GM18870 (cell line): ENCODE data around the gene ELMO3.

Source experiments
- ATAC-seq: cut with Tn5 transposase; IDR thresholded peaks from one replicate; pipeline ENCODE4 v1.9.1; 2021; ENCODE audit warnings: moderate library complexity; ENCODE audit not compliant: unreplicated experiment

The ELMO3 gene

DNA sequence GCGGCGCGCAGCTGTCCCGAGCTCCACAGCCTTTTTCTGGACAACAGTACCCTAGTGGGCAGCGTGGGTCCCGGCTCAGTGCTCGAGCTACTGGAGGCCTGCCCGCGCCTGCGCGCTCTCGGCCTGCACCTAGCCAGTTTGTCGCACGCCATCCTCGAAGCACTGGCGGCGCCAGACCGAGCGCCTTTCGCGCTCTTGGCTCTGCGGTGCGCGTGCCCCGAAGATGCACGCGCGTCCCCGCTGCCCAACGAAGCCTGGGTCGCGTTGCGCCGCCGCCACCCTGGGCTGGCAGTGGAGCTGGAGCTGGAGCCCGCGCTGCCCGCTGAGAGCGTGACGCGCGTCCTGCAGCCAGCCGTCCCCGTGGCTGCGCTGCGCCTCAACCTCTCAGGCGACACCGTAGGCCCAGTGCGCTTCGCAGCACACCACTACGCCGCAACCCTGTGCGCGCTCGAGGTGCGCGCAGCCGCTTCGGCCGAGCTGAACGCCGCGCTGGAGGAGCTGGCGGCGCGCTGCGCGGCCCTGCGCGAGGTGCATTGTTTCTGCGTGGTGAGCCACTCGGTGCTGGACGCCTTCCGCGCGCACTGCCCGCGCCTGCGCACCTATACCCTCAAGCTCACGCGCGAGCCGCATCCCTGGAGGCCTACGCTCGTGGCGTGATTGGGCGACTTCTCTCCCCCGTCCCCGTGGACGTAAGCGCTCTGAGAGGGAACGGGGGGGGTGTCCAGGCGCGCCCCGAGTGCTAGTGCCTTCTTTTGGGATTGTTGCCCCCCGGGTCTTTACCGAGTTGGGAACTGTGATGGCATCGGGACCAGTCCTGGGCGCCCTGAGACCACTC, 35.5 kb upstream of the ELMO3 start:
- no peak for ATAC-seq

GRCh38 chr16:67163999-67164558, 34.9 kb upstream of the ELMO3 start:
- ATAC-seq, result no peak

DNA sequence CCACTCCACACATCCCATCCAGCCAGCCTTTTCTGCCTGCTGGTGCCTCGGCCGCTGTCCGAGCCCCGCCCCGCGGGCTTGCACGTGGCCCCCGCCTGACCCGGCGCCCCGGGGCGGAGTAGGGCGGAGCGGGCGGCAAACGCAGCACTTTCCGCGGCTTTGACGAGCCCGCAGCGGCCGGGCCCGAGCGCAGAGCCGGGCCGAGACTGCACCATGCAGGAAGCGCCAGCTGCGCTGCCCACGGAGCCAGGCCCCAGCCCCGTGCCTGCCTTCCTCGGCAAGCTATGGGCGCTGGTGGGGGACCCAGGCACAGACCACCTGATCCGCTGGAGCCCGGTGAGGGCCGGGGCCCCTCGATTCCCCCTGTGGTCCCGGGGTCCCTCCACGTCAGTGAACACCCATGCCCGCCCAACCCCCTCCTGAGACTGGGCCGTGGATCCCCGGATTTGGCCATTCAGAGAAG, 34.3 kb upstream of the ELMO3 start, which contains the start of gene HSF4:
TSS of gene HSF4 (plus strand) at position 147 of the 463 bp plus-strand sequence. CDS start at position 214, 67 bp downstream.
- no peak for ATAC-seq

DNA sequence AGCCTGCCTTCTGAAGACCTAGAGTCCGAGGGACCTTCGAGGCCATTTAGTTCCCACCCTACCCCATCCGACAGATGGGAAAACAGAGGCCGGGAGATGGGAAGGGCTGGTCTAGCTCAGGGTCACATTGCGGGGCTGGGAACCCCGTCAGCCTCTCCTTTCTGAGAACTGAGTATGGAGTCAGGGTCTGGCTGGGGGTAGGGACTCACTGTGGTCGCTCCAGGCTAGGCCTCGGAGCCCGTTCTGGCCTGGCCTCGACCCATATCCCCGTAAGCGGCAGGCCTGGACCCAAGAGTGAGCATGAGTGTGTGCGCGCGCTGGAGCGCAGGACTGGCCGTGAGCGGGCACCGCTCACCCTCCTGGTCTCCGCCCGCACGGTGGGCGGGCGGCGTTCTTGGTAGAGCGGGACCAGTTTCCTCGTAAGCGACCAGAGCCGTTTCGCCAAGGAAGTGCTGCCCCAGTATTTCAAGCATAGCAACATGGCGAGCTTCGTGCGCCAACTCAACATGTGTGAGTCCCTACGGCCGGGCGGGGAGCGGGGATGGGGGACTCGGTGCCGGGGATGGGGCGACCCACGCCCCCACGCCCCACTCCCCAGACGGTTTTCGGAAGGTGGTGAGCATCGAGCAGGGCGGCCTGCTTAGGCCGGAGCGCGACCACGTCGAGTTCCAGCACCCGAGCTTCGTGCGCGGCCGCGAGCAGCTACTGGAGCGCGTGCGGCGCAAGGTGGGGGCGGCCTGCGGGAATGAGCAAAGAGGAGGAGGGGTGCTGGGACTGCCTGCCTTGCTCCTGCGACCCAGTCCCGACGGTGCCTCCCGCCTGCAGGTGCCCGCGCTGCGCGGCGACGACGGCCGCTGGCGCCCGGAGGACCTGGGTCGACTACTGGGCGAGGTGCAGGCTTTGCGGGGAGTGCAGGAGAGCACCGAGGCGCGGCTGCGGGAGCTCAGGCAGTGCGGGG, 33.5 kb upstream of the ELMO3 start:
- ATAC-seq, result no peak

- no peak for ATAC-seq
These were observed 32.8 kb upstream of the ELMO3 start for GRCh38 chr16:67166110-67166547.

DNA sequence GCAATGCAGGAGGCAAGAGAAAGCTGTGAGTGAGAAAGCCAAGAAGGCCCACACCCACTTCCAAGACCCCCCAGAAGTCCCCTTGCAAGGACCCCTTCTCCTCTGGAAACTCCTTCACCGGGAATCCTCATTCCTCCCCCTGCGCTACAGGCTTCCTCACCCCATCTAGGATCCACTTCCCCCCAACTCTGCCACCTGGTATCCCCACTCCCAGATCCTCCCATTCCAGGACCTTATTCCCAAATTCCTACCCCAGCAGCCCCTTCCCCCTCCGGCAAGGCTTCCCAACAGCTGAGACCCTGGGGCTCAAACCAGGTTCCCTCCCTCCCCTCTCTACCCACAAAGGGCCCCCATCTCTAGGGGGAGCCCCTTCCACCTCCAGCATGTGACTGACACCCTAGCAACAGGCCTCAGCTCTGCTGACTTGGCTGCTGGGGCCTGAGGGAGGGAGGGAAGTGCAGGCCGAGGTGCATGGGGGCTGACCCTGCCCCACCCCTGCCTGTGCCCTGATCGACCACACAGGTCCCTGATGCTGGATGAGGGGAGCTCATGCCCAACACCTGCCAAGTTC, 32.2 kb upstream of the ELMO3 start:
- no peak for ATAC-seq

DNA sequence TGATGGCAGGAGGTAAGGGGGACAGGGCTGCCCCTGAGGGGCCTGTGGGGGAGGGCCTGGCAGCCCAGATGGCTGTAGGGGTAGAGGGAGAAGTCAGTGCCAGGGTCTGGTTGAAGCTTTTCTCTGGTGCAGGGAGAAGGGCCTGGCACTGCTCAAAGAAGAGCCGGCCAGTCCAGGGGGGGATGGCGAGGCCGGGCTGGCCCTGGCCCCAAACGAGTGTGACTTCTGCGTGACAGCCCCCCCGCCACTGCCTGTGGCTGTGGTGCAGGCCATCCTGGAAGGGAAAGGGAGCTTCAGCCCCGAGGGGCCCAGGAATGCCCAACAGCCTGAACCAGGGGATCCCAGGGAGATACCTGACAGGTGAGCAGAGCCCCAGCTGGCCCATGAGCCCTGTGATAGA, 31.3 kb upstream of the ELMO3 start:
- ATAC-seq, result no peak

GRCh38 chr16:67169011-67169451, 29.9 kb upstream of the ELMO3 start:
- no peak for ATAC-seq

DNA sequence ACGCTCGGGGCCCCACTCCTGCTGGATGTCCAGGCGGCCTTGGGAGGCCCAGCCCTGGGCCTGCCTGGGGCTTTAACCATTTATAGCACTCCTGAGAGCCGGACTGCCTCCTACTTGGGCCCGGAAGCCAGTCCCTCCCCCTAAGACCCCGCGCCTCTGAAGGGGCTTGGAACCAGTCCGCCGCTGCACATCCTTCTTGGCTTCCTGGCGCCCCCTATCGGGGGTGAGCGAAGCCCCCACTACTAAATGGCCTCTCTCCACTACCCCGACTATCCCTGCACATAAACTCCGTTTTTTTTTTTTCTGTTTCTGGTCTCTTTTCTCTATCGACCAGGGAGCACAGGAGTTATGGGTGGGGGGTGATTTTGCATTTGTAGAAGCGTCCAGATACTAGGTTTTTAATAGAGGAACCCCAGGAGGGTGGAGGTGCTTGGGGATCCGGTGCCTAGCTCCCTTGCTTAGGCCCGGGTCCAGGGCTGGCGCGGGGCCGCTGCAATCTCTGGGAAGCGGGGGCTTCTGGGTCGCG, 29.2 kb upstream of the ELMO3 start:
- ATAC-seq, result no peak

DNA sequence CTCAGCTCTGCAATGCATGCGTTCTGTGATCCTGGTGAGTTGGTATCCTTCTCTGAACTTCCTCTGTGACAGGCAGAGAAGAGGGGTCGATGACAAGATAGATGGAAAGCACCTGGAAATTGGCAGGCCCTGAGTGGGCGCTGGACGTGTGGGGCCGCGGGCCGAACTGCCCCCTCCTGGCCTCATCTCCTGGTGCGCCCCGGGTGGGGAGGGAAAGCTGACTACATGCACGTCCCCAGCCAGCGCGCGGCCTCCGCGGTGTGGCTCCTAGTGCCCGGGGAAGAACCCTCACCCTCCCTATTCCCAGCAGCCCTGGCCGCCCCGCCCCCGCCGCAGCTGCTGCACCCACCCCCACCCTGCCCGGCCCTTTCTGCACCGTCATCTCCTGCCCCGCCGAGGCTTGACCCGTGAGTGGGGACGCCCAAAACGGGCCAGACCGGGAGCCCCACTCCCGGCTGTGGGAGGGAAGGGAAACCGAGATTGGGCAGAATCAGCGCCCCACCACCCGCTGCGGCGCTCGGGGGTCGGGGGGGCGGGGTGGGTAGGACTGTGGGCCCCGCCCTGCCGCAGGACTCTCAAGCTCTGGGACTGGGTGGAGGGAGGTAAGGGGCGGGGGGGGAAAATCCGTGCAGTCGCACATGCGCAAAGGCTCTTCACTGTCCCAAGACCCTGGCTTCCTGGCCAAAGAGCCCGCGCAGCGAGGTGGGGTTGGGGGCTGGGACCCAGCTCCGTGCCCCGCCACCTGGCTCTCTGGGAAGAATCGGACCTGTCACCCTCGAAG, 28.6 kb upstream of the ELMO3 start, which contains the start of gene NOL3:
TSS of gene NOL3 (plus strand) at position 371 of the 781 bp plus-strand sequence.
- peak; percentile 43 for ATAC-seq

DNA sequence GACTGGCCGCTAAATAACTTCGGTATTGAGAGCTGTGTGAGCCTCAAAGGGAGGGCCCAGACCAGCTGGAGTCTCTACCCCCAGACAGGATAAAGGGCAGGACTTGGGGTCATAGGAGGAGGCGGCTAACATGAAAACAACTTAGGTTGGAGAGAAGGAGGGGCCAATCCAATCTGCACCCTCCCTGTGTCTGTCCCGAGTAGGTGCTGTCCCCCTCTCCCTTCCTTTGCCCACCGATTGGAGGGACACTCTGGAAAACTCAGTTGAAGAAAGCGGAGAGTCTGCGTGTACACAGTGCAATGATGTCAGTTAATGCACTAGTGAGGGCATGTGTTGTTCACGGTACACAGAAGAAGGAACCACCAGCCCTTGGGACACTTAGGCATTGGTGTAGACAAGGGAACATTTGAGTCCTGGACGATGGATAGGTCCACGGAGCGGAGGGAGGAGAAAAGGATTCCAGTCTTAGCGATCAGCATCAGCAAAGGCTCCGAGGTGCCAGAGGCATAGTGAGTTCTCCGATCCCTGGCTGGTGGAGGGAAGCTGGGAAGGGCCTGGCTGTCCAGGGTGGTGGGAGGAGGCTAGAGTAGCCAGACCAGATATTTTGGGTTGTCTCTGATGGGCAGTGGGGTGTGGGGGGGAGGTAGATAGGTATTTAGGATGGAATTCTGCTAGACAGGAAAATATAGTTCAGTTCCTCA, 27.8 kb upstream of the ELMO3 start:
- ATAC-seq, result no peak

DNA sequence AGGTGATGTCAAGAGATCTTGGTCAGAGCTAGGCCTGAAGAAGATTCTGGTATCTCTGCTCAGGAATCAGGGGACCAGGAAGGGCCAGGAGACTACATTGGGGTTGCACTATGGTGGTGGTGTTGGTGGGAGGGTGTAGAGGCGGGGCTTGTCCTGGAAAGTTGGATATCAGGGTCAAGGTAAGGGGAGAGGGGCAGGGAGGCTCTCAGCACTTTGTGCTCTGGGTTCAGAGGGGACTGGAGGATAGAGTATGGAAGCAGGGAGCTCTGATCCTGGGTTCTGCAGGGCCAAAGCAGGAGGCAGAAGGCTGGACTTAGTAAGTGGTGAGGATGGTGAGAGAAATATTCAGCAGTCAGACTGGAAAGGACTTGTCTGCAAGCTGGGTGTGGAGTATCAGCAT, 25.6 kb upstream of the ELMO3 start:
- ATAC-seq, result no peak

GRCh38 chr16:67173808-67174705, 24.9 kb upstream of the ELMO3 start:
- no peak for ATAC-seq

GRCh38 chr16:67174706-67175231, 24.2 kb upstream of the ELMO3 start:
- no peak for ATAC-seq

- no peak for ATAC-seq
These were observed 22.3 kb upstream of the ELMO3 start for GRCh38 chr16:67176662-67177061.

DNA sequence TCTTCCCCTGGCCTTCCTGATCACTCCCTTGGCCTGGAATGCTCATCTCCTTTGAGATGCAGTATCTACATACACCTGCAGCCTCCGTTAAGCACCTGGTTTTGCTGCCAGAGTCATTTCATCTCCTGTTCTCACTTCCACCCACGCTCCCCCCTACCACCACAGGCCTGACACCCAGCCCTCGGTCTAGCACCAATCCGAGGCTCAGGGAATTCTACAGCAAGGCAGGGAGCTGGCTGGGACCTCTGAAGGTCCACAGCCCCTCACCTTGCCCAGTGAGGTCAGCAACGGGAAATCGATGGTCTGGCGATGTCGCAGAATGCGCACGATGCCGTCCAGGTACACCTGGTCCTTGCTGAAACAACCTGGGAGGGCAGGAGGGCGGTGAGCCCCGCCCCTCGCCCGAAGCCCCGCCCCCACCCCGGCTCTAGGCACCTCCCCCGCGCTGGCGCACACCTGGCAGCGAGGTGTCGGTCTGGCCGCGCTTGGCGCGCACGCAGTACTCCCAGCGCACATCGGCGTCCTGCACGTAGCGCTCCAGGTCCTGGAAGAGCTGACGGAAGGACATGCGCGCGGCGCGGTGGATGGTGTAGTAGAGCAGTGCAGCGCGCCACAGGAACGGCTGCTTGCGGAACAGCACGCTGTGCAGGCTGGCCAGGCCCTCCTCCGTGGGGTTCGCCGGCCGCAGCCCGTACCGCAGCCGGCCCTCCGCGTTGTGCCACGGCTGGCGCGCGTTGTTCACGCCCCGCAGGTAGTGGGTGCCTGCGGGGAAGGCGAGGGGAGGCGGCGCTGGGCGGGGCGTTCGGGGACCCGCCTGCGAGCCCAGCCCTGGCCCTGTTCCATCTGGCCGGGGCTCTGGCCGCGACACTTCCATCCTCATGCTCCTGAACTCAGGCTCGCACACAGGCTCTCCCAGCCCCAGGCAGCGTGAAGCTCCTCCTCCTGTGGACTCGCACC, 20.9 kb upstream of the ELMO3 start:
- ATAC-seq, result no peak
